GM12878 (cell line): ENCODE data around the gene NRSN1. TPM values are rescaled to one million over a fixed set of nuclear protein-coding genes. Genes with fewer than 3 reads are reported as not detected.

ENCODE experiments used
- ATAC-seq: fragments of 200-7000 bp; cut with Tn5 transposase; 3 replicates; pipeline ENCODE4 v1.9.1; 2020; ENCODE audit warnings: mild to moderate bottlenecking, moderate library complexity
- BruUV-seq: library from RNA; stranded (reverse); fragments of 400-500 nt; replicated peaks from 2 replicates; lab custom pipeline; 2021; lab: Mats Ljungman, UMichigan
- CTCF ChIA-PET: fragments of 300-600 bp; sonication (Branson Sonifier 250); formaldehyde crosslinking; extraction: SDS; loops from one replicate; lab custom pipeline; 2021; ENCODE audit warnings: inconsistent platforms; lab: Yijun Ruan, JAX
- POLR2A ChIA-PET: fragments of 350-600 bp; formaldehyde crosslinking; extraction: SDS; loops from one replicate; lab custom pipeline; 2021; ENCODE audit warnings: inconsistent platforms; lab: Charles Lee
- RAD21 ChIA-PET: fragments of 300-600 bp; sonication (Branson Sonifier 250); formaldehyde crosslinking; loops from one replicate; lab custom pipeline; 2023; ENCODE audit warnings: antibody characterized with exemption; ENCODE audit not compliant: unreplicated experiment; lab: Charles Lee
- SMC1A ChIA-PET: fragments of 300-600 bp; sonication (Branson Sonifier 250); formaldehyde crosslinking; loops from one replicate; lab custom pipeline; 2023; ENCODE audit not compliant: unreplicated experiment, uncharacterized antibody; lab: Charles Lee
- DNase-seq: peaks from one replicate; pipeline ENCODE4 v3.0.0-alpha.2; 2011; ENCODE audit warnings: low read depth, low spot score
- FAIRE-seq: peaks from 3 replicates; lab custom pipeline; 2011; peaks lifted over from hg19 to GRCh38; lab: Jason Lieb, UNC
- H2AFZ ChIP-seq: 2 replicates; pipeline ENCODE4 v1.6.0; 2011; ENCODE audit warnings: low read depth, low read length, control low read depth; ENCODE audit not compliant: control insufficient read depth
- H3K27ac ChIP-seq: 2 replicates; pipeline ENCODE4 v1.5.1; 2011; ENCODE audit warnings: control low read depth; ENCODE audit not compliant: control insufficient read depth, insufficient read depth
- H3K27me3 ChIP-seq, 2 experiments: replicated peaks in 1 of 2; 2 replicates each; pipeline versions ENCODE4 v1.6.0 to v1.6.1; 2011; ENCODE audit warnings: low read length in 1 of 2; ENCODE audit not compliant: control insufficient read depth in 2 of 2, insufficient read depth in 2 of 2
- H3K36me3 ChIP-seq, 2 experiments: 2 replicates each; pipeline ENCODE4 v1.5.1; 2011; ENCODE audit warnings: low read length in 1 of 2; ENCODE audit not compliant: control insufficient read depth in 2 of 2, insufficient read depth in 2 of 2
- H3K4me1 ChIP-seq: 2 replicates; pipeline ENCODE4 v1.6.1; 2011; ENCODE audit warnings: mild to moderate bottlenecking, low read length, moderate library complexity, mixed read lengths; ENCODE audit not compliant: control insufficient read depth, insufficient read depth
- H3K4me2 ChIP-seq: 2 replicates; pipeline ENCODE4 v1.6.0; 2011; ENCODE audit warnings: control low read depth; ENCODE audit not compliant: control insufficient read depth, insufficient read depth
- H3K4me3 ChIP-seq: fragments of 200-600 bp; sonication (generic); 2 replicates; pipeline ENCODE4 v1.5.1; 2016
- H3K79me2 ChIP-seq: 2 replicates; pipeline ENCODE4 v1.6.0; 2011; ENCODE audit warnings: low read length; ENCODE audit not compliant: control insufficient read depth, insufficient read depth
- H3K9ac ChIP-seq: 2 replicates; pipeline ENCODE4 v1.8.0; 2011; ENCODE audit warnings: low read length, control low read depth, mixed read lengths; ENCODE audit not compliant: control insufficient read depth, insufficient read depth
- H3K9me3 ChIP-seq: replicated peaks from 3 replicates; pipeline ENCODE4 v1.5.1; 2011; ENCODE audit warnings: mild to moderate bottlenecking, low read length; ENCODE audit not compliant: control insufficient read depth, insufficient read depth
- H4K20me1 ChIP-seq: 2 replicates; pipeline ENCODE4 v1.6.0; 2011; ENCODE audit not compliant: control insufficient read depth, insufficient read depth
- ATF7 ChIP-seq: fragments of 450-650 bp; IDR thresholded peaks from 2 replicates; pipeline ENCODE4 v1.6.1; 2016; ENCODE audit warnings: low read depth, mild to moderate bottlenecking
- CREM ChIP-seq: IDR thresholded peaks from 2 replicates; pipeline ENCODE4 v1.6.1; 2014; ENCODE audit warnings: antibody characterized with exemption, low read depth
- E2F4 ChIP-seq: IDR thresholded peaks from 2 replicates; pipeline ENCODE4 v1.6.1; 2012; ENCODE audit warnings: low read depth, low read length, improper control_type of control experiment
- E2F8 ChIP-seq: fragments of 450-650 bp; IDR thresholded peaks from 2 replicates; pipeline ENCODE4 v1.6.1; 2018; ENCODE audit warnings: mild to moderate bottlenecking, low read depth, moderate library complexity; ENCODE audit not compliant: partially characterized antibody
- E4F1 ChIP-seq: fragments of 450-650 bp; IDR thresholded peaks from 2 replicates; pipeline ENCODE4 v1.6.1; 2018; ENCODE audit warnings: borderline replicate concordance, mild to moderate bottlenecking; ENCODE audit not compliant: partially characterized antibody
- ELK1 ChIP-seq: IDR thresholded peaks from 2 replicates; pipeline ENCODE4 v1.6.1; 2012; ENCODE audit warnings: low read depth, low read length, improper control_type of control experiment
- MAX ChIP-seq: IDR thresholded peaks from 2 replicates; pipeline ENCODE4 v1.6.1; 2012; ENCODE audit warnings: low read depth, low read length, improper control_type of control experiment
- MEF2A ChIP-seq: IDR thresholded peaks from 2 replicates; pipeline ENCODE4 v1.6.1; 2011; ENCODE audit warnings: low read depth, mild to moderate bottlenecking, low read length, moderate library complexity; ENCODE audit not compliant: insufficient read depth
- MXI1 ChIP-seq: fragments of 150-350 bp; IDR thresholded peaks from 2 replicates; pipeline ENCODE4 v1.6.1; 2011; ENCODE audit warnings: low read depth, mild to moderate bottlenecking, inconsistent platforms, low read length, improper control_type of control experiment
- PAX5 ChIP-seq: IDR thresholded peaks from 2 replicates; pipeline ENCODE4 v1.6.1; 2011; ENCODE audit warnings: low read depth, low read length, borderline replicate concordance
- PBX3 ChIP-seq: IDR thresholded peaks from 2 replicates; pipeline ENCODE4 v1.6.1; 2011; ENCODE audit warnings: mild to moderate bottlenecking, low read depth, low read length, moderate library complexity; ENCODE audit not compliant: insufficient replicate concordance
- RUNX3 ChIP-seq: IDR thresholded peaks from 2 replicates; pipeline ENCODE4 v1.6.1; 2012; ENCODE audit warnings: low read length, inconsistent platforms
- STAT1 ChIP-seq: fragments of 450-650 bp; conservative IDR thresholded peaks from 2 replicates; pipeline ENCODE4 v1.6.1; 2014; ENCODE audit warnings: antibody characterized with exemption, mild to moderate bottlenecking
- TCF7 ChIP-seq: IDR thresholded peaks from 2 replicates; pipeline ENCODE4 v1.6.1; 2014; ENCODE audit warnings: antibody characterized with exemption, borderline replicate concordance
- ZBED1 ChIP-seq: IDR thresholded peaks from 2 replicates; pipeline ENCODE4 v1.6.1; 2016; ENCODE audit warnings: borderline replicate concordance
- in situ Hi-C: fragments of 300-500 bp; cut with MboI; formaldehyde crosslinking; loops from 9 replicates; pipeline ENCODE4 v1.14.3; 2018; ENCODE audit warnings: mixed read lengths
- intact Hi-C: fragments of 100-400 bp; cut with micrococcal nuclease; formaldehyde crosslinking; loops from one replicate; pipeline ENCODE4 v1.14.2; 2022; ENCODE audit not compliant: unreplicated experiment
- polyA plus RNA-seq, 11 experiments: library from polyadenylated mRNA; depleted of rRNA in 4 of 11; unstranded in 6 of 11; stranded (reverse) in 5 of 11; fragments of >200 nt; fragmentation: Nextera tagmentation in 4 of 11; fragmentation: Illumina TruSeq in 1 of 11; extraction: Ambion mirVana in 4 of 11; extraction: Trizol in 1 of 11; gene quantifications; 1 replicate in 1 of 11; 2 replicates in 10 of 11; pipeline versions ENCODE4 v1.2.1 to v1.2.3, GENCODE V29; 2011 to 2016; ENCODE audit warnings: inconsistent platforms in 2 of 11, missing spikeins in 2 of 11, low read depth in 1 of 11
- total RNA-seq, 4 experiments: library from RNA; depleted of rRNA in 3 of 4; stranded (reverse); fragments of >200 nt in 3 of 4; fragmentation: Illumina TruSeq in 1 of 4; extraction: Trizol in 1 of 4; gene quantifications; 2 replicates each; pipeline versions ENCODE4 v1.2.1 to v1.2.3, GENCODE V29; 2013 to 2021

NRSN1 gene
- total and polyA plus RNA-seq, 10 of the 15 experiments (the other 5 are each of a cell fraction or from before 2014, with no cell fraction given) = not detected

- ATAC-seq (no peak), DNase-seq (no peak), FAIRE-seq (no peak)
- Histone ChIP-seq H3K4me1 (no peaks in the 10 kb centered on the region), H3K36me3 (no peaks in the 10 kb centered on the region), H4K20me1 (no peaks in the 10 kb centered on the region), H3K27me3 (no peaks in the 10 kb centered on the region), H3K27ac (no peak overlapping the region), H3K4me3 (no peak overlapping the region), H2AFZ (no peak overlapping the region), H3K9me3 (no peaks in the 10 kb centered on the region), H3K79me2 (no peaks in the 10 kb centered on the region), H3K4me2 (no peak overlapping the region), H3K9ac (no peak overlapping the region)
- ChIA-PET SMC1A (no interaction called here), POLR2A (no interaction called here), CTCF (no interaction called here), RAD21 (no interaction called here)
- in situ Hi-C loops (no loop called here), intact Hi-C loops (no loop called here)
- no TSS peak for BruUV-seq
- TF ChIP-seq ELK1 (no peak), MAX (no peak), ZBED1 (no peak), E2F8 (no peak), RUNX3 (no peak), STAT1 (no peak), MEF2A (no peak), MXI1 (no peak), E2F4 (no peak), E4F1 (no peak), TCF7 (no peak), ATF7 (no peak), CREM (no peak), PBX3 (no peak), PAX5 (no peak)
These were observed 22.7 kb downstream of the NRSN1 start for GRCh38 chr6:24148684-24149083.
